GM12873 (cell line): ENCODE measurements around the gene GRIK5.

Experiments used
- TF ChIP-seq, protein P1 (sequence below): IDR thresholded peaks from 2 replicates; pipeline ENCODE4 v1.5.1; 2012; ENCODE audit warnings: low read depth, mild to moderate bottlenecking, moderate library complexity, low read length, control low read depth; ENCODE audit not compliant: insufficient read depth; ENCODE audit errors: missing control alignments

GRIK5 gene

DNA sequence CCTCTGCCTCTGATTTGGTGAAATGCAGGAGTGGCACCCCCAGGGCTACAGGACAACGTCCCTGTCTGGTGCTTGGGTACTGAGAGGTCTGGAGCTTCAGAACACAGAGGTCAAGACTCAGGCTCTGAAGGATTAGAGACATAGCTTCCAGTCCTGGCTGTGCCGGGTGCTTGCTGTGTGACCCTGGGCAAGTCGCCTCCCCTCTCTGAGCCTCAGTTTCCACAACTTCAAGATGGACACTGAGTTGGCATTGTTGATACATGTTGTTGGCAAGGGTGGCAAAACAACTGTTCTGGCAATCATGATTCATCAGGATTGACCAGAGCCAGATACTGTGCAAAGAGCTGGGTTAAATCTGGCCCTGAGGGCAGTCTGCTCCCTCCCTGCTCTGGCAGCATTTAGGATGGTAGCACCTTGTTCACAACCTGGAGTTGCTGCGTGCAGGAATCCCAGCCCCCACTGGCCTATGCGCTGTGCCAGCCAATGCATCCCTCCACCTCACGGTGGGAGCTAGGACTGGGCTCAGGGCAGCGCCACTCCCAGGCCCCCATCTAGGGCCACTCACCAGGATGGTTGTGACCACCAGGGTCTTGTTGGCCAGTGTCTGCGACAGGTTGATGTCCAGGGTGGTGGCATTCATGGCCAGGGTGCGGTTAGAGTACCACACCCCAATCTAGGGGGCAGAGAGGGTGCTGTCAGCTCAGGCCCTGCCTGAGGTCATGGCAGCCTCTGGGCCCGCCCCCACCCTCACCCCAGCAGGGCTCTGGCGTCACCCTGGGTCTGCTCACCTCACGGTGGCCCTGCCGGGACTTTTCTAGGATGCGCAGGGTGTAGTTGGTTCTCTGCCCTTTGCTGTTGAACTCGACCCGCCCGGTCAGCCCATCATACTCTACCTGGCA is 16.7 kb downstream of the GRIK5 start:
- TF ChIP-seq, protein P1, sequence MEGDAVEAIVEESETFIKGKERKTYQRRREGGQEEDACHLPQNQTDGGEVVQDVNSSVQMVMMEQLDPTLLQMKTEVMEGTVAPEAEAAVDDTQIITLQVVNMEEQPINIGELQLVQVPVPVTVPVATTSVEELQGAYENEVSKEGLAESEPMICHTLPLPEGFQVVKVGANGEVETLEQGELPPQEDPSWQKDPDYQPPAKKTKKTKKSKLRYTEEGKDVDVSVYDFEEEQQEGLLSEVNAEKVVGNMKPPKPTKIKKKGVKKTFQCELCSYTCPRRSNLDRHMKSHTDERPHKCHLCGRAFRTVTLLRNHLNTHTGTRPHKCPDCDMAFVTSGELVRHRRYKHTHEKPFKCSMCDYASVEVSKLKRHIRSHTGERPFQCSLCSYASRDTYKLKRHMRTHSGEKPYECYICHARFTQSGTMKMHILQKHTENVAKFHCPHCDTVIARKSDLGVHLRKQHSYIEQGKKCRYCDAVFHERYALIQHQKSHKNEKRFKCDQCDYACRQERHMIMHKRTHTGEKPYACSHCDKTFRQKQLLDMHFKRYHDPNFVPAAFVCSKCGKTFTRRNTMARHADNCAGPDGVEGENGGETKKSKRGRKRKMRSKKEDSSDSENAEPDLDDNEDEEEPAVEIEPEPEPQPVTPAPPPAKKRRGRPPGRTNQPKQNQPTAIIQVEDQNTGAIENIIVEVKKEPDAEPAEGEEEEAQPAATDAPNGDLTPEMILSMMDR = no peak

DNA sequence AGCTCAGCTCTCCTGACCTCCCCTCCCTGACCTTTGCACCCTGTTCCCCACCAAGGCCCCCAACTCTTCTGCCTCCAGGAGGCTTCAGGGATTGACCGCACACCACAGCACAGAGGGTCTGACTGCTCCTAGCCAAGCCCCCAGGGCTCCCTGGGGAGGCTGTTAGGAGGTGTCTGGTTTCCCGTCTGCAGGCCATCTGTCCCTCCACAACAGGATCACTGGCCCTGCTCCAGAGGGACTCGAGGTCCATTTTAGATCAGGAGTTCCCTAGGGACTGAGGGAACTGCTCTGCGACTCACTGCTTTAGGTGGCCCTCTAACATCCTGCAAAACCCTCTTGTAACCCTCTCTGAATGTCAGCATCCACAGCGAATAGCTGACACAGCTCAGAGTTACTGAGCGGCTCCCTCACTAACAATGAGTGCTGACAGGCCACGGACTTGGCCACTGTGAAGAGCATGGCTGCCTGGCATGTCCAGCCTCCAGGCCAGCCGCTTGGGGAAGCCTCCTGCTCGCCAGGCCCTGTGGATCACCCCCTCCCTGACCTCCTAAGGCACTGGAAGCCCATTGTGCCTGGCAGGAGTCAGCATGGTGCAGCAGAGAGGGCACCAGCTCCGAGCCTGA is 17.7 kb downstream of the GRIK5 start:
- TF ChIP-seq, protein P1 = no peak

DNA sequence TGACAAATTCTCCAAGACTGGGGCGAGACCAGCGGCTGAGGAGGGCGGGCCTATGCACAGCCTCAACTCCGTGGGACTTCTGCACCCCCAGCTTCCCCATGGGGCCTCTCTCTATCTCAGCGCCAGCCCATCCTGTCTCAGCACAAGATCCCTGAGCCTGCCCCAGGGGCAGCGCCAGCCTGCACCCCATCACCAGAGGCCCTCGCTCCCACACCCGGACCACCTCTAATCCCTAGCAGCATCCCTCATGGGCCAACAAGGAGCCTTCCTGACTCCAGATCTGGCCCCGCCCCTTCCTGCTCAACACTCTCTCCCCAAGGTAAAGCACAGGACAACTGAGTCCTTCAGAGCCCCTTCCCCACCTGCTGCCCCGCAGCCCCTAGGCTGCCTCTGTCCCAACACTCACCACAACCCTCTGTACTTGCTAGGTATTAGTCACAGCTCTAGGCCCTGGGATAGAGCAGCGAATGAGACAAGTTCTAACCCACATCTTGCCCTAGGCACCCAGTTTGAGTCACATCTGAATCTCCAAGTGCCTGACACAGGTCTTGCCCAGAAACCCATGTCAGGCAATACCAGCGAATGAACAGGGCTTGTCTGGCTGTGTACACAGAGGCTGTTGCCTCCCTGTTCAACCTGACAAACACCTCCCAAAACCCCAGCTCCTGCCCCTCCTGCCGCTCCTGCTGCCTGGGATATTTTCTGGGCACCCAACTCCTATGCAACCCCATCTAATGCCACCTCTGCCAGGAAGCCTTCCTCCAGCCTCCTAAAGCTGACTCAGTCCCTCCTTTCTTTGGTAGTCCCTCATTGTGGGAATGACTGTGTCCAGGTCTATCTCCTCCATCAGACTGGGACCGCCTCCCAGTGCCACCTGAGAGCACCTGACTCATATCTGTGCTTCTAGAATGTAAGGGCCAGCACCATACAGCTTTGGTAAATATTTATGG is 18.6 kb downstream of the GRIK5 start:
- TF ChIP-seq, protein P1 = no peak

DNA sequence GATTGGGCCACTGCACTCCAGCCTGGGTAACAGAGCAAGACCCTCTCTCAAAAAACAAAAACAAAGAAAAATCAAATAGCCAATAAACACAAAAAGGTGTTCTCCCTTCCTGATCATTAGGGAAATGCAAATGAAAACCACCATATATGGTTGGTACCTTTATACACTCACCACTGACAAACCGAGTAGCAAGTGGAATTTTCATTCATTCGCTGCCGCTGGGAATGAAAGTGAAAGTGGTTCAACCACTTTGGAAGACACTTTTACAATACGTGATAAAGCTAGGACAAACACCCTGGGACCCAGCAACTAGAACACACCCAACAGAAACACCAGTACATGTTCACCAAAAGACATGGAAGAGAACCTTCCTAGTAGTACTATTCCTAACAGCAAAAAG is 21.0 kb downstream of the GRIK5 start:
- TF ChIP-seq, protein P1 = no peak

DNA sequence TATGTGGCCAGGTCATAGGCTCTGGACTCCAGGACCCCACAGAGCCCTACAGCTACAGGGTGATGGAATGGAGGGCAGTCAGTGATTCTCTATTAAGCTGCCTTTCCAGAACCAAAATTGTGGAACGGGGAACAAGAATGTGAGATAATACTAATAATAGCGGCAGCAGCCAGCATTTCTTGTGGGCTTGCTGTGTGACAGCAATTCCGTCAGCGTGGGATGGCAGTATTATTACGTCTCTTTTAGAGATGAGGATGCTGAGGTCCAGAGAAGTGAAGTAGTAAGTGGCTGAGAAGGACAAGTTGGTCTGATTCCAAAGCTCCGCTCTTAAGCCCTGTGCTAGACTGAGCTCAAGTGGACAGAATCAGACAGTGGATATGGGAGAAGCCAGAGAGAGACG is 24.4 kb downstream of the GRIK5 start:
- TF ChIP-seq, protein P1 = no peak

DNA sequence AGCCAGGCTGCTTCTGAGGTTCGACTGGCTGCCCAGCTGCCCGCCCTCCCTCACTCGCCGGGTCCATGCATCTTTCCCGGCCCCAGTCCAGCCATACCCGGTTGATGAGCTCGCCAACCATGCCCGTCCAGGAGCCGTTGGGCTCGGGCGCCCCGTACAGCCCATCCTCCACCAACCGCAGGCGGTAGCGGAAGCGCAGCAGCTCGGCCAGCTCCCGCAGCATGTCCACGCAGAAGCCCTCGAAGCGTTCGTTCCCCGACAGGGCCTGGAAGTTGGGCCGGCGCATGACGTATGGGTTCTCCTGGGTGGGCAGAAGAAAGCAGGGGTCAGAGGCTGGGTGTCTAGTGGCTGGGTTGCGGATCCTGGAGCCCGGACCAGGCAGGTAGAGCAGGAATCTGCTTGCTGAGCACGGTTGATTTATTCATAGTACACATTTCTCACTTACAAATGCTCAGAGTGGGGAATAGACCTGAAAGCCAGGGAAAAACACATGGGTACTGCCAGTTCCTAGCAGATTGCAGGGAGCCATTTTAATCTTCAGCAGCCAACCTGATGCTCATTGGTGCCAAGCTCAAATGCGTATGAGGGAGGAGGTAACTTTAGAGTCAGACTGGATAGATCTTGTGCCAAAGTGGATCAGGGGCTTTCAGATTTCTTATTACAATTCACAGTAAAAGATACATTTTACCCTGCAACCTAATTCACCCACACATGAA is 27.4 kb downstream of the GRIK5 start:
- TF ChIP-seq, protein P1 = no peak
